Activated naive CD4-positive, alpha-beta T cell treated with anti-CD3 and anti-CD28 coated beads for 36 hours (primary cell): ENCODE data around the gene USP8. TPM values are rescaled to one million over a fixed set of nuclear protein-coding genes. Genes with fewer than 3 reads are reported as not detected.
A peak's percentile ranks its signal among the peaks of the same experiment; 100 is the strongest.
"Not testable (repeated sequence)": the region's sequence is repeated elsewhere in the genome, so short reads cannot be mapped to it uniquely, and the experiment has no call there.

Experiments
- CTCF ChIA-PET: fragments of 350-600 bp; sonication (Branson Sonifier 250); formaldehyde crosslinking; loops from one replicate; lab custom pipeline; 2021; ENCODE audit warnings: antibody characterized with exemption; lab: Charles Lee
- DNase-seq: peaks from one replicate; pipeline ENCODE4 v3.0.0-alpha.2; 2020
- H3K27ac Mint-ChIP-seq: one replicate; pipeline ENCODE4 v1.8.0; 2021; ENCODE audit warnings: mild to moderate bottlenecking, mixed read lengths
- H3K27me3 Mint-ChIP-seq: one replicate; pipeline ENCODE4 v1.8.0; 2021; ENCODE audit warnings: low read depth, mixed read lengths
- H3K36me3 Mint-ChIP-seq: one replicate; pipeline ENCODE4 v1.8.0; 2021; ENCODE audit warnings: low read depth, mixed read lengths
- H3K4me1 Mint-ChIP-seq: one replicate; pipeline ENCODE4 v1.8.0; 2021; ENCODE audit warnings: low read depth, mixed read lengths
- H3K4me3 Mint-ChIP-seq: one replicate; pipeline ENCODE4 v1.8.0; 2021; ENCODE audit warnings: mild to moderate bottlenecking, moderate library complexity, mixed read lengths
- H3K9me3 Mint-ChIP-seq: one replicate; pipeline ENCODE4 v1.8.0; 2021; ENCODE audit warnings: mixed read lengths
- intact Hi-C: fragments of 100-400 bp; cut with micrococcal nuclease; formaldehyde crosslinking; loops from one replicate; pipeline ENCODE4 v1.15.1; 2023
- total RNA-seq, 2 experiments: library from RNA; stranded (reverse); gene quantifications; one replicate each; pipeline ENCODE4 v1.2.3, GENCODE V29; 2021

USP8 gene
- 10 to 100 TPM; 31.6 TPM for total RNA-seq

GRCh38 chr15:50424066-50424890 lies at the start of gene USP8:
USP8 (plus strand) TSS chr15:50424405; CDS start chr15:50439074, 14,669 bp downstream.
- no peaks in the 10 kb centered on the region for H3K9me3 Mint-ChIP-seq
- peaks cover 30% of the 10 kb centered on the region for H3K4me1 Mint-ChIP-seq
- intact Hi-C loops, result loop anchor here (1.0 to 5.0 kb wide), 10 partner anchors 69 to 1613 kb away; partner anchors contain the start of genes CEP152, COPS2, GABPB1 and SECISBP2L
- H3K4me3 Mint-ChIP-seq, result peak within 1 kb of the TSS; percentile 94
- peaks cover 3% of the 10 kb centered on the region for H3K36me3 Mint-ChIP-seq
- peak; percentile 96 for DNase-seq
- peak within 1 kb of the TSS; percentile 92 for H3K27ac Mint-ChIP-seq
- CTCF ChIA-PET, result interaction anchor here (0.6 kb wide), 1 partner anchor 68 kb away, joined by 4 read pairs; no protein-coding TSS in a partner anchor
- no peaks in the 10 kb centered on the region for H3K27me3 Mint-ChIP-seq

- Mint-ChIP-seq H3K36me3 (no peaks in the 10 kb centered on the region), H3K4me1 (peaks cover 16% of the 10 kb centered on the region), H3K27me3 (peaks cover 3% of the 10 kb centered on the region), H3K4me3 (no peak overlapping the region), H3K9me3 (no peaks in the 10 kb centered on the region), H3K27ac (peak overlapping the region; percentile 41)
- DNase-seq, result no peak
- CTCF ChIA-PET, result interaction anchor here (0.7 kb wide), 1 partner anchor 41 kb away, joined by 3 read pairs; no protein-coding TSS in a partner anchor
- intact Hi-C loops, result no loop called here
These were observed 46.1 kb upstream of the USP8 start for GRCh38 chr15:50377867-50378751.

DNA sequence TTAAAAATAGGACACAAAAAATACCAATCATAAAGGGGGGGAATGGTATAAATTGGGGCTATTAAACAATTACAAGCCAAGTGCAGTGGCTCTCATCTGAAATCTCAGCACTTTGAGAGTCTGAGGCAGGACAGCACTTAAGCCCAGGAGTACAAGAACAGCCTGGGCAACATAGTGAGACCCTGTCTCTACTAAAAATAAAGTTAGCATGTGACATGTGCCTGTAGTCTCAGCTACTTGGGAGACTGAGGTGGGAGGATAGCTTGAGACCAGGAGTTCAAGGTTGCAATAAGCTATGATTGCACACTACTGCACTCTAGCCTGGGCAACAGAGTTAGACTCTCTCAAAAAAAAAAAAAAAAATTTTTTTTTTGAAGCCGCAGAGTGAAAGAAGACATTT lies 45.4 kb upstream of the USP8 start:
- DNase-seq, result no peak
- Mint-ChIP-seq H3K4me1 (peaks cover 16% of the 10 kb centered on the region), H3K27ac (no peak overlapping the region), H3K27me3 (peaks cover 3% of the 10 kb centered on the region), H3K36me3 (no peaks in the 10 kb centered on the region), H3K4me3 (no peak overlapping the region), H3K9me3 (no peaks in the 10 kb centered on the region)
- intact Hi-C loops, result no loop called here
- CTCF ChIA-PET, result interaction anchor here (0.6 kb wide), 1 partner anchor 22 kb away, joined by 3 read pairs; no protein-coding TSS in a partner anchor

DNA sequence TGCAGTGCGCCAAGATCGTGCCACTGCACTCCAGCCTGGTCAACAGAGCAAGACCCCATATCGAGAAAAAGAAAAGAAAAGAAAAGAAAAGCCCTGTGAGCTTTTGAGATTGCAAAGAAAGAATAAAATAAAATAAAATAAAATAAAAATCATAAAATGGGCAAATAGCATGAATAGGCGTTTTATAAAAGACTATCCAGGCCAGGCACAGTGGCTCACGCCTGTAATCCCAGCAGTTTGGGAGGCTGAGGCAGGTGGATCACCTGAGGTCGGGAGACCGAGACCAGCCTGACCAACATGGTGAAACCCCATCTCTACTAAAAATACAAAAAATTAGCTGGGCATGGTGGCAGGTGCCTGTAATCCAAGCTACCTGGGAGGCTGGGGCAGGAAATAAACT lies 44.8 kb upstream of the USP8 start:
- H3K9me3 Mint-ChIP-seq, DNase-seq, H3K27ac Mint-ChIP-seq, H3K36me3 Mint-ChIP-seq, intact Hi-C loops, H3K27me3 Mint-ChIP-seq, H3K4me3 Mint-ChIP-seq: not testable (repeated sequence)
- H3K4me1 Mint-ChIP-seq, result peaks cover 16% of the 10 kb centered on the region
- CTCF ChIA-PET, result interaction anchor here (0.6 kb wide), 1 partner anchor 23 kb away, joined by 3 read pairs; no protein-coding TSS in a partner anchor

GRCh38 chr15:50380089-50380488 lies 44.1 kb upstream of the USP8 start:
- H3K9me3 Mint-ChIP-seq, result no peaks in the 10 kb centered on the region
- H3K4me1 Mint-ChIP-seq, result peaks cover 16% of the 10 kb centered on the region
- H3K36me3 Mint-ChIP-seq, result no peaks in the 10 kb centered on the region
- H3K4me3 Mint-ChIP-seq, result no peak overlapping the region
- CTCF ChIA-PET, result no interaction called here
- intact Hi-C loops, result no loop called here
- H3K27ac Mint-ChIP-seq, result no peak overlapping the region
- H3K27me3 Mint-ChIP-seq, result peaks cover 3% of the 10 kb centered on the region
- no peak for DNase-seq

DNA sequence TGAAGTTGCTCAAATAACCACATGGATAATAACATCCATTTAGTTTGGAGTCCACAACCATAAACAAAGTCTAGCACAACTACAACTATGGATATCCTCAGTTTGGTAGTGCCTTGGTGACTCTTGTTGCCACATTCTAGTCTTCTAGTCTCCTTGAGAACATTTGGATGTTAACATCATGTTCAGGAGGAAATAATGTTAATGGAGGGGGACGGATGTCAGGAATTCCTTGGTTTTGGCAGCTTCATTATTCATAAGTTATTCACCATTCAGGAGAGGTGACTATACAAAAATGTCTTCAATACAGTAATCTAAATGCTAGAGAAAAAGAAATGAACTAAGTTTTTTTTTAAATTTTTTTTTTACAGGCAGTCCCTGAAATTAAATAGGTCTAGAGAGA lies 42.8 kb upstream of the USP8 start:
- Mint-ChIP-seq H3K4me1 (peaks cover 16% of the 10 kb centered on the region), H3K36me3 (no peaks in the 10 kb centered on the region), H3K4me3 (no peak overlapping the region), H3K9me3 (no peaks in the 10 kb centered on the region), H3K27me3 (peaks cover 3% of the 10 kb centered on the region), H3K27ac (no peak overlapping the region)
- no peak for DNase-seq
- intact Hi-C loops, result no loop called here
- CTCF ChIA-PET, result no interaction called here

DNA sequence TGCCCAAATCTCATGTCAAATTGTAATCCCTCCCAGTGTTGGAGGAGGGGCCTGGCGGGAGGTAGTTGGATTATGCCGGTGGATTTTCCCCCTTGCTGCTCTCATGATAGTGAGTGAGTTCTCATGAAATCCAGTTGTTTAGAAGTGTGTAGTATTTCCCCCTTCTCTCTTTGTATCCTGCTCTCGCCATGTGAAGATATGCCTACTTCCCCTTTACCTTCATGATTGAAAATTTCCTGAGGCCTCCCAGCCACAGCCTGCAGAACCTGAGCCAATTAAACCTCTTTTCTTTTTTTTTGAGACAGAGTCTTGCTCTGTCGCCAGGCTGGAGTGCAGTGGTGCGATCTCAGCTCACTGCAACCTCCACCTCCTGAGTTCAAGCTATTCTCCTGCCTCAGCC lies 41.8 kb upstream of the USP8 start:
- CTCF ChIA-PET, result not testable (repeated sequence)

GRCh38 chr15:50390554-50391264 lies 33.5 kb upstream of the USP8 start:
- CTCF ChIA-PET, result interaction anchor here (0.7 kb wide), 1 partner anchor 9 kb away, joined by 4 read pairs; no protein-coding TSS in a partner anchor
- H3K9me3 Mint-ChIP-seq, result no peaks in the 10 kb centered on the region
- no peaks in the 10 kb centered on the region for H3K27me3 Mint-ChIP-seq
- H3K4me1 Mint-ChIP-seq, result no peaks in the 10 kb centered on the region
- H3K27ac Mint-ChIP-seq, result no peak overlapping the region
- no peak for DNase-seq
- no peaks in the 10 kb centered on the region for H3K36me3 Mint-ChIP-seq
- no peak overlapping the region for H3K4me3 Mint-ChIP-seq
- intact Hi-C loops, result no loop called here

More for the DNA sequence above, 41.8 kb upstream of the USP8 start:
- H3K27ac Mint-ChIP-seq, H3K9me3 Mint-ChIP-seq, H3K27me3 Mint-ChIP-seq, DNase-seq, H3K36me3 Mint-ChIP-seq, intact Hi-C loops, H3K4me3 Mint-ChIP-seq: not testable (repeated sequence)
- H3K4me1 Mint-ChIP-seq, result peaks cover 13% of the 10 kb centered on the region

- intact Hi-C loops, H3K27ac Mint-ChIP-seq, H3K36me3 Mint-ChIP-seq, DNase-seq, H3K27me3 Mint-ChIP-seq, CTCF ChIA-PET, H3K4me1 Mint-ChIP-seq, H3K9me3 Mint-ChIP-seq, H3K4me3 Mint-ChIP-seq: not testable (repeated sequence)
These were observed 32.6 kb upstream of the USP8 start for GRCh38 chr15:50391561-50391960.

DNA sequence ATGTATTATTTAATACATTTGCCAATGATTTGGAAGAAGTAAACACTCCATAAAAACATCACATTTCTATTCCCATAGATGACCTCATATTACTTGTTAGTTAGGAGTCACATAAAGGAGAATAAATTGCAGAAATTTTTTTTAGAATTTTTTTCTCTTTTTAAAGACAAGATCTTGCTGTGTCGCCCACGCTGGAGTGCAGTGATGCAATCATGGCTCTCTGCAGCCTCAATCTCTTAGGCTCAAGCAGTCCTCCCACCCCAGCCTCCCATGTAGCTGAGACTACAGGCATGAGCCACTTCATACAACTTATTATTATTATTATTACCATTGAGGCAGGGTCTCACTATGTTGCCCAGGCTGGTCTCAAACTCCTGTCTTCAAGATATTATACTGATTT lies 12.3 kb upstream of the USP8 start:
- peaks cover 4% of the 10 kb centered on the region for H3K27me3 Mint-ChIP-seq
- H3K9me3 Mint-ChIP-seq, result no peaks in the 10 kb centered on the region
- DNase-seq, result no peak
- no peaks in the 10 kb centered on the region for H3K36me3 Mint-ChIP-seq
- no peaks in the 10 kb centered on the region for H3K4me1 Mint-ChIP-seq
- CTCF ChIA-PET, result no interaction called here
- intact Hi-C loops, result no loop called here
- no peak overlapping the region for H3K4me3 Mint-ChIP-seq
- no peak overlapping the region for H3K27ac Mint-ChIP-seq

- H3K4me1 Mint-ChIP-seq, result no peaks in the 10 kb centered on the region
- intact Hi-C loops, result no loop called here
- H3K36me3 Mint-ChIP-seq, result no peaks in the 10 kb centered on the region
- H3K27ac Mint-ChIP-seq, result no peak overlapping the region
- no peak overlapping the region for H3K4me3 Mint-ChIP-seq
- no peaks in the 10 kb centered on the region for H3K27me3 Mint-ChIP-seq
- no peaks in the 10 kb centered on the region for H3K9me3 Mint-ChIP-seq
- CTCF ChIA-PET, result interaction anchor here (0.7 kb wide), 1 partner anchor 1640 kb away, joined by 3 read pairs; no protein-coding TSS in a partner anchor
- DNase-seq, result no peak
These were observed 9.6 kb upstream of the USP8 start for GRCh38 chr15:50414624-50415023.
